DMS 273 (cell line): Measurements from ENCODE around the gene CAPRIN1.
A peak's percentile ranks its signal among the peaks of the same experiment; 100 is the strongest.
"Not testable (repeated sequence)": the region's sequence is repeated elsewhere in the genome, so short reads cannot be mapped to it uniquely, and the experiment has no call there.

Experiments used
- DNase-seq: peaks from one replicate; lab custom pipeline; 2025; ENCODE audit not compliant: unreplicated experiment; lab: John Stamatoyannopoulos, UW

CAPRIN1 gene

GRCh38 chr11:34050581-34051348, 766 bp upstream of the CAPRIN1 start:
- peak; percentile 61 for DNase-seq

GRCh38 chr11:34052036-34052607, 591 bp downstream of the CAPRIN1 start:
- peak; percentile 95 for DNase-seq

- DNase-seq: peak; percentile 50
Observed at GRCh38 chr11:34052608-34053160, 1.2 kb downstream of the CAPRIN1 start.

- peak; percentile 84 for DNase-seq
Observed at GRCh38 chr11:34053161-34053686, 1.7 kb downstream of the CAPRIN1 start.

GRCh38 chr11:34054351-34054750, 2.8 kb downstream of the CAPRIN1 start:
- DNase-seq: not testable (repeated sequence)

- no peak for DNase-seq
Observed at GRCh38 chr11:34055218-34056000, 3.9 kb downstream of the CAPRIN1 start.

- DNase-seq: no peak
Observed at GRCh38 chr11:34056672-34057071, 5.1 kb downstream of the CAPRIN1 start.

GRCh38 chr11:34063061-34063795, 11.7 kb downstream of the CAPRIN1 start:
- no peak for DNase-seq

GRCh38 chr11:34064291-34064690, 12.8 kb downstream of the CAPRIN1 start:
- no peak for DNase-seq

- peak; percentile 9 for DNase-seq
Observed at GRCh38 chr11:34065505-34066203, 14.1 kb downstream of the CAPRIN1 start.

- DNase-seq: not testable (repeated sequence)
Observed at GRCh38 chr11:34066766-34067165, 15.2 kb downstream of the CAPRIN1 start.

GRCh38 chr11:34067383-34068065, 16.0 kb downstream of the CAPRIN1 start:
- no peak for DNase-seq

- DNase-seq: no peak
Observed at GRCh38 chr11:34068111-34068510, 16.6 kb downstream of the CAPRIN1 start.

GRCh38 chr11:34071306-34071705, 19.8 kb downstream of the CAPRIN1 start:
- DNase-seq: not testable (repeated sequence)

- no peak for DNase-seq
Observed at GRCh38 chr11:34072041-34072440, 20.5 kb downstream of the CAPRIN1 start.

- DNase-seq: no peak
Observed at GRCh38 chr11:34072832-34073231, 21.3 kb downstream of the CAPRIN1 start.

GRCh38 chr11:34074391-34074790, 22.9 kb downstream of the CAPRIN1 start:
- DNase-seq: no peak

GRCh38 chr11:34075178-34075820, 23.8 kb downstream of the CAPRIN1 start:
- no peak for DNase-seq

- no peak for DNase-seq
Observed at GRCh38 chr11:34080609-34081008, 29.1 kb downstream of the CAPRIN1 start.
